ENCODE measurements around the gene C1QL1.

DNA sequence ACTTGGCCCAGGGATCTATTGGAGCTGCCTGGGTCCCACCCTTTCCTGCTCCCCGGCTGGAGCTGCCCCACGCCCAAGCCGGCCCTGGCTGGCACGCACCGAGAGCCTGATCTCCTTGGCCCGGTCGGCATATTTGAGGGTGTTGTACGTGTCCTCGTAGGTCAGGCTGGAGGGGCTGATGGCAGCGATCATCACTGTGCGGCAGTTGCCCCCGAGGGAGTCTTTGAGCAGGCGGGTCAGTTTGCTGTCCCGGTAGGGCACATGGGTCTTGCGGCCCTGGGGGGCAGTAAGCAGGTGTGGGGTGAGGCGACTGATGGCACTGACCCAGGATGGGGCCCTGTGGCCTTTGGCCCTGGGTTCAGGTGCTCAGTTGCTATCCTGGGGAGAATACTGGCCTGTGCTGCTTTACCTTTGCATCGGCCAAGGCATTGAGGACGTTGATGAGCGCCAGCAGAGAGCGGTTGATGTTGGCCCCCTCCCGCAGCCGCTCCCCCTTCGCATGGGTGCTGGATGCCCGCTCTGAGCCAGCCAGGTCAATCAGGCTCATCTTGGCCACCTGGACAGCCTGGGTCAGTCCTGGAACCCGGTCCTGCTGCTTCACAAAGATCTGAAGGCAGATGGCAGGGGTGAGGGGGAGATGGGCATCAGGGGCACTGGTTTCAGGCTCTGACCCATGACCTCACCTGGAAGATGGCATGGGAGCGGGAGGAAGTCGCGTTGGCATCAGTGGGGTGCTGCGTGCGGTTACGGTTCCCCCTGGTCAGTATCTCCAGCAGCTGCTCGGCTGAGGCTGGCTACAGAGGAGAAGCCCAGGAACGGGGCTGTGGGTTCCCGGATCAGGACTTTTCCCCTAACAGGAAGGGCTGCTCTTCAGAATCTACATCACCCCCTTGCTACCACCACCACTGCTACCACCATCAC lies 34.0 kb downstream of the C1QL1 start:
- TF ChIP-seq, protein P1, sequence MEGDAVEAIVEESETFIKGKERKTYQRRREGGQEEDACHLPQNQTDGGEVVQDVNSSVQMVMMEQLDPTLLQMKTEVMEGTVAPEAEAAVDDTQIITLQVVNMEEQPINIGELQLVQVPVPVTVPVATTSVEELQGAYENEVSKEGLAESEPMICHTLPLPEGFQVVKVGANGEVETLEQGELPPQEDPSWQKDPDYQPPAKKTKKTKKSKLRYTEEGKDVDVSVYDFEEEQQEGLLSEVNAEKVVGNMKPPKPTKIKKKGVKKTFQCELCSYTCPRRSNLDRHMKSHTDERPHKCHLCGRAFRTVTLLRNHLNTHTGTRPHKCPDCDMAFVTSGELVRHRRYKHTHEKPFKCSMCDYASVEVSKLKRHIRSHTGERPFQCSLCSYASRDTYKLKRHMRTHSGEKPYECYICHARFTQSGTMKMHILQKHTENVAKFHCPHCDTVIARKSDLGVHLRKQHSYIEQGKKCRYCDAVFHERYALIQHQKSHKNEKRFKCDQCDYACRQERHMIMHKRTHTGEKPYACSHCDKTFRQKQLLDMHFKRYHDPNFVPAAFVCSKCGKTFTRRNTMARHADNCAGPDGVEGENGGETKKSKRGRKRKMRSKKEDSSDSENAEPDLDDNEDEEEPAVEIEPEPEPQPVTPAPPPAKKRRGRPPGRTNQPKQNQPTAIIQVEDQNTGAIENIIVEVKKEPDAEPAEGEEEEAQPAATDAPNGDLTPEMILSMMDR (optimal IDR thresholded peaks at IDR 0.05 in 1 of 3, IDR thresholded peaks at IDR 0.05 in 1 of 3, conservative IDR thresholded peaks at IDR 0.05 in 1 of 3; ENCODE audit: extremely low read depth in 1 of 3, insufficient read depth in 2 of 3, low read length in 3 of 3), result no peak
- TF ChIP-seq EZH2 (IDR thresholded peaks at IDR 0.05; ENCODE audit: low read length), result no peak
